SK-N-SH (cell line): Measurements from ENCODE around the gene HERC5. TPM values are rescaled to one million over a fixed set of nuclear protein-coding genes. Genes with fewer than 3 reads are reported as not detected.
A peak's percentile ranks its signal among the peaks of the same experiment; 100 is the strongest.
"Not testable (repeated sequence)": the region's sequence is repeated elsewhere in the genome, so short reads cannot be mapped to it uniquely, and the experiment has no call there.

Experiments
- CTCF ChIA-PET: fragments of 300-600, 350-600 bp; formaldehyde crosslinking; extraction: SDS; loops from one replicate; lab custom pipeline; 2021; lab: Yijun Ruan, JAX
- POLR2A ChIA-PET: fragments of 350-600 bp; sonication (Branson Sonifier 250); formaldehyde crosslinking; extraction: SDS; loops from one replicate; lab custom pipeline; 2020; ENCODE audit warnings: antibody characterized with exemption, inconsistent platforms; lab: Yijun Ruan, JAX
- DNase-seq: peaks from one replicate; pipeline ENCODE4 v3.0.0; 2012
- H2AFZ ChIP-seq: fragments of 200-600 bp; sonication (generic); 2 replicates; pipeline ENCODE4 v1.8.1; 2016; ENCODE audit warnings: antibody characterized with exemption, mild to moderate bottlenecking, low read depth
- H3F3A ChIP-seq: fragments of 200-600 bp; sonication (generic); replicated peaks from 2 replicates; pipeline ENCODE3; 2016; ENCODE audit warnings: antibody characterized with exemption, mild to moderate bottlenecking; ENCODE audit not compliant: insufficient read depth
- H3K27ac ChIP-seq, 2 experiments: fragments of 200-500 bp in 1 of 2; fragments of 200-600 bp in 1 of 2; sonication (Bioruptor generic) in 1 of 2; sonication (generic), shearing (Covaris generic) in 1 of 2; 2 replicates each; pipeline versions ENCODE4 v1.5.1 to v1.6.1; 2014 to 2016; ENCODE audit warnings: low read depth in 2 of 2, inconsistent platforms in 1 of 2, low read length in 1 of 2, mild to moderate bottlenecking in 1 of 2, mixed read lengths in 1 of 2
- H3K27me3 ChIP-seq: fragments of 200-600 bp; sonication (generic), shearing (Covaris generic); 2 replicates; pipeline ENCODE4 v1.6.1; 2016; ENCODE audit warnings: mixed run types; ENCODE audit not compliant: insufficient read depth
- H3K36me3 ChIP-seq, 2 experiments: fragments of 200-500 bp in 1 of 2; fragments of 200-600 bp in 1 of 2; sonication (Bioruptor generic) in 1 of 2; sonication (generic) in 1 of 2; replicated peaks in 1 of 2; 2 replicates each; pipeline versions ENCODE3 to v1.5.1; 2014 to 2016; ENCODE audit warnings: low read length in 1 of 2, mild to moderate bottlenecking in 1 of 2; ENCODE audit not compliant: insufficient read depth in 2 of 2, control insufficient read depth in 1 of 2
- H3K4me1 ChIP-seq, 2 experiments: fragments of 200-500 bp in 1 of 2; fragments of 200-600 bp in 1 of 2; sonication (Bioruptor generic) in 1 of 2; sonication (generic), shearing (Covaris generic) in 1 of 2; 2 replicates each; pipeline versions ENCODE4 v1.5.1 to v1.6.1; 2014 to 2016; ENCODE audit warnings: low read depth in 1 of 2, low read length in 1 of 2, mixed run types in 1 of 2; ENCODE audit not compliant: insufficient read depth in 2 of 2, control insufficient read depth in 1 of 2
- H3K4me2 ChIP-seq: fragments of 200-600 bp; sonication (generic), shearing (Covaris generic); 2 replicates; pipeline ENCODE4 v1.6.1; 2017; ENCODE audit warnings: mixed run types
- H3K4me3 ChIP-seq, 2 experiments: fragments of 200-500 bp in 1 of 2; fragments of 200-600 bp in 1 of 2; sonication (Bioruptor generic) in 1 of 2; sonication (generic), shearing (Covaris generic) in 1 of 2; 2 replicates each; pipeline versions ENCODE4 v1.5.1 to v1.8.1; 2014 to 2016; ENCODE audit warnings: low read depth in 2 of 2, inconsistent platforms in 1 of 2, low read length in 1 of 2, mild to moderate bottlenecking in 1 of 2, mixed read lengths in 1 of 2, moderate library complexity in 1 of 2
- H3K79me2 ChIP-seq: fragments of 200-600 bp; sonication (generic); 2 replicates; pipeline ENCODE4 v1.8.1; 2017; ENCODE audit warnings: mild to moderate bottlenecking; ENCODE audit not compliant: insufficient read depth
- H3K9ac ChIP-seq: fragments of 200-600 bp; sonication (generic); 2 replicates; pipeline ENCODE4 v1.6.1; 2017; ENCODE audit warnings: mixed run types
- H3K9me2 ChIP-seq: fragments of 200-600 bp; sonication (generic); 2 replicates; pipeline ENCODE4 v1.6.1; 2017; ENCODE audit warnings: mixed run types
- H3K9me3 ChIP-seq: fragments of 200-600 bp; sonication (generic); 2 replicates; pipeline ENCODE4 v1.6.1; 2017; ENCODE audit warnings: mixed run types, mild to moderate bottlenecking, moderate library complexity
- H4K20me1 ChIP-seq: fragments of 200-600 bp; sonication (generic); 2 replicates; pipeline ENCODE4 v1.6.1; 2017; ENCODE audit warnings: mild to moderate bottlenecking, mixed run types; ENCODE audit not compliant: insufficient read depth
- CTCF ChIP-seq: fragments of 200-600 bp; sonication (generic); IDR thresholded peaks from 2 replicates; pipeline ENCODE4 v1.6.1; 2017; ENCODE audit warnings: antibody characterized with exemption, mild to moderate bottlenecking, moderate library complexity
- ELF1 ChIP-seq: IDR thresholded peaks from 2 replicates; pipeline ENCODE4 v1.4.0; 2012
- FOXM1 ChIP-seq: IDR thresholded peaks from 2 replicates; pipeline ENCODE4 v1.4.0; 2012; ENCODE audit warnings: low read depth, mild to moderate bottlenecking
- IRF3 ChIP-seq: fragments of 150-350 bp; IDR thresholded peaks from 2 replicates; pipeline ENCODE4 v1.6.1; 2016; ENCODE audit warnings: mild to moderate bottlenecking, low read depth, low read length
- NRF1 ChIP-seq: IDR thresholded peaks from 2 replicates; pipeline ENCODE4 v1.6.1; 2012; ENCODE audit warnings: low read depth, mild to moderate bottlenecking, low read length
- RAD21 ChIP-seq: IDR thresholded peaks from 2 replicates; pipeline ENCODE4 v1.6.1; 2012; ENCODE audit warnings: mild to moderate bottlenecking, low read length
- RFX5 ChIP-seq: IDR thresholded peaks from 2 replicates; pipeline ENCODE4 v1.6.1; 2012; ENCODE audit warnings: mild to moderate bottlenecking, improper control_type of control experiment, low read length
- SMC3 ChIP-seq: IDR thresholded peaks from 2 replicates; pipeline ENCODE4 v1.6.1; 2012; ENCODE audit warnings: low read depth, low read length, improper control_type of control experiment
- TEAD4 ChIP-seq: IDR thresholded peaks from 2 replicates; pipeline ENCODE4 v1.4.0; 2012; ENCODE audit warnings: mild to moderate bottlenecking, borderline replicate concordance; ENCODE audit not compliant: insufficient read depth
- USF1 ChIP-seq: IDR thresholded peaks from 2 replicates; pipeline ENCODE4 v1.4.0; 2012; ENCODE audit warnings: low read depth, borderline replicate concordance
- USF2 ChIP-seq: fragments of 150-350 bp; IDR thresholded peaks from 2 replicates; pipeline ENCODE4 v1.6.1; 2017; ENCODE audit warnings: antibody characterized with exemption, low read length, low read depth, borderline replicate concordance
- WGBS: methylation state at CpG from one replicate; pipeline ENCODE4 v1.1.6; 2017; ENCODE audit warnings: low lambda C conversion rate; 5-methylcytosine and 5-hydroxymethylcytosine counted together
- polyA plus RNA-seq, 3 experiments: library from polyadenylated mRNA; depleted of rRNA; stranded (reverse); fragments of >200 nt; gene quantifications; 2 replicates each; pipeline ENCODE4 v1.2.3, GENCODE V29; 2012

Gene HERC5
- polyA plus RNA-seq, 1 of the 3 experiments (the other 2 are of a cell fraction): 0.15 TPM

GRCh38 chr4:88539322-88540068 is 82.6 kb downstream of the HERC5 start:
- not testable (repeated sequence) for H3K9ac ChIP-seq, H4K20me1 ChIP-seq, H3K27me3 ChIP-seq, H3F3A ChIP-seq, H3K9me2 ChIP-seq, H3K4me3 ChIP-seq, H3K4me1 ChIP-seq, H3K36me3 ChIP-seq, H3K27ac ChIP-seq, H3K4me2 ChIP-seq, H3K79me2 ChIP-seq, DNase-seq, H2AFZ ChIP-seq, H3K9me3 ChIP-seq
- CTCF ChIA-PET: interaction anchor here (0.6 to 1.6 kb wide), 17 partner anchors 9 to 483 kb away, joined by 3 to 16 read pairs (median 4); partner anchors contain the start of gene PYURF
- POLR2A ChIA-PET: interaction anchor here (0.6 kb wide), 1 partner anchor 16 kb away, joined by 3 read pairs; the partner anchor contains the start of gene PYURF
- TF ChIP-seq RAD21 (peak; percentile 50), CTCF (peak; percentile 64), SMC3 (peak; percentile 50)
- 62% methylated on average over 9 of the region's 9 CpGs for WGBS

GRCh38 chr4:88549815-88550214 is 92.9 kb downstream of the HERC5 start:
- H3K79me2 ChIP-seq: no peaks in the 10 kb centered on the region
- H3K9ac ChIP-seq: no peak overlapping the region
- H4K20me1 ChIP-seq: no peaks in the 10 kb centered on the region
- ChIA-PET CTCF (no interaction called here), POLR2A (no interaction called here)
- H3K4me2 ChIP-seq: no peak overlapping the region
- H3F3A ChIP-seq: no peaks in the 10 kb centered on the region
- H3K4me3 ChIP-seq: no peak overlapping the region
- TF ChIP-seq TEAD4 (no peak), USF2 (no peak), NRF1 (no peak), IRF3 (no peak), FOXM1 (no peak), ELF1 (no peak), RFX5 (no peak), USF1 (no peak)
- H3K27ac ChIP-seq: no peak overlapping the region
- H3K27me3 ChIP-seq: no peaks in the 10 kb centered on the region
- no peaks in the 10 kb centered on the region for H3K9me3 ChIP-seq
- H3K36me3 ChIP-seq: no peaks in the 10 kb centered on the region
- H3K9me2 ChIP-seq: no peaks in the 10 kb centered on the region
- WGBS: 67% methylated on average over 7 of the region's 7 CpGs
- no peak overlapping the region for H2AFZ ChIP-seq
- no peaks in the 10 kb centered on the region for H3K4me1 ChIP-seq
- no peak for DNase-seq

Other genes with a start within 250 kb of the HERC5 start
- 2.5 and 3.6 TPM in 2 replicates for gene PPM1K, start 172.6 kb upstream of the HERC5 start, polyA plus RNA-seq (2012; rRNA removed)
- 1.6 and 1.7 TPM in 2 replicates for gene HERC6, start 78.3 kb upstream of the HERC5 start, polyA plus RNA-seq (2012; rRNA removed)
- 52.0 and 63.2 TPM in 2 replicates for gene PYURF, start 66.7 kb downstream of the HERC5 start, polyA plus RNA-seq (2012; rRNA removed)
- gene HERC3, start 135.4 kb downstream of the HERC5 start, polyA plus RNA-seq (2012; rRNA removed): 4.6 and 7.2 TPM in 2 replicates
- 7.5 and 8.1 TPM in 2 replicates for gene NAP1L5, start 240.7 kb downstream of the HERC5 start, polyA plus RNA-seq (2012; rRNA removed)